Bronchus fibroblast of lung (primary cell): ENCODE results near the gene UCHL3. TPM values are rescaled to one million over a fixed set of nuclear protein-coding genes. Genes with fewer than 3 reads are reported as not detected.

Source experiments
- total RNA-seq: library from RNA; depleted of rRNA; stranded (reverse); fragments of >200 nt; gene quantifications from 2 replicates; pipeline ENCODE4 v1.2.3, GENCODE V29; 2015

UCHL3 gene
- total RNA-seq = 48.9 and 49.8 TPM in 2 replicates

GRCh38 chr13:75549262-75550158, at the start of gene UCHL3:
Gene UCHL3, plus strand, starts transcription at chr13:75549791. Its CDS starts 30 bp downstream, at chr13:75549821.

GRCh38 chr13:75537401-75538365, 11.9 kb upstream of the UCHL3 start, which contains the start of gene COMMD6:
Gene COMMD6, minus strand, starts transcription at chr13:75537841. Its CDS starts 36 bp downstream, at chr13:75537805.

DNA sequence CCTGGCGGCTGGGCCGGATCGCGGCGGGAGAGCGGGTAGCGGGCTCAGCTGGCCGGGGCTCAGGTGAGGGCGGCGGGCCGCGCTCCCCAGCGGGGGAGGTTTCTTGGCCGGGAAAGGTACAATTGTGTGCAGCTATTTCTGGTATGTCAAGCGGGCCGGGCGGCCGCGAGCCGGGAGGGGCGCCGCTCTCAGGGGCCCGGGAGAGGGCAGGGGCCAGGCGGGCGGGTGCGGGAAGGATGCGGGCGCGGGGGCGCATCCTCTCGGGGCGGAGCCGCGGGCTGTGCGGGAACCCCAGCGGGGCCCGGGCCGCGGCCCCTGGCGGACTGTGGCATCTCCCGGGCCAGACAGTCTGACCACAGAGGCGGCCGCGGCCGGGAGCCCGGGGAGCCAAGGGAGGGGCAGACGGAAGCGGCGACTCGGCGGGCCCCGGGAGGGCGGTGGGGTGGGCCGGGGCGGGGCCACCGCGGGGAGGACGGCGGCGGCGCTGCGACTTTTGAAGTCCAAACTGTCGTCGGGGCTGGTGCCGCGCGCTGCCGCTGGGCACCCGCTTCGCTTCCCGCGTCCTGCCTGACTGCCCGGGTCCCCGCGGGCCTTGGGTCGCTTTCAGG, 86.3 kb downstream of the UCHL3 start, which contains the start of gene LMO7:
Gene LMO7 (plus strand): TSS at position 503 of the 608 bp plus-strand sequence. CDS start 328 bp downstream, outside the sequence.

Other genes with a start within 250 kb of the UCHL3 start
- gene TBC1D4, start 67.6 kb upstream of the UCHL3 start, total RNA-seq = 9.1 and 13.5 TPM in 2 replicates
- 83.6 and 100 TPM in 2 replicates for gene COMMD6, start 11.9 kb upstream of the UCHL3 start, total RNA-seq
- 31.4 and 35.5 TPM in 2 replicates for gene LMO7, start 86.5 kb downstream of the UCHL3 start, total RNA-seq